Osteocyte (in vitro differentiated cells): ENCODE data around the gene HS3ST4. TPM values are rescaled to one million over a fixed set of nuclear protein-coding genes. Genes with fewer than 3 reads are reported as not detected.

Experiments
- DNase-seq: peaks from one replicate; pipeline ENCODE4 v3.0.0; 2021; ENCODE audit warnings: mixed read lengths; ENCODE audit not compliant: unreplicated experiment; ENCODE audit errors: extremely low spot score
- H3K27ac Mint-ChIP-seq: one replicate; pipeline ENCODE4 v1.8.0; 2021; ENCODE audit warnings: mild to moderate bottlenecking, mixed read lengths; ENCODE audit not compliant: unreplicated experiment
- H3K27me3 Mint-ChIP-seq: one replicate; pipeline ENCODE4 v1.8.0; 2021; ENCODE audit warnings: mixed read lengths; ENCODE audit not compliant: unreplicated experiment
- H3K36me3 Mint-ChIP-seq: one replicate; pipeline ENCODE4 v1.8.0; 2021; ENCODE audit warnings: mixed read lengths; ENCODE audit not compliant: unreplicated experiment
- H3K4me1 Mint-ChIP-seq: one replicate; pipeline ENCODE4 v1.8.0; 2021; ENCODE audit warnings: mixed read lengths; ENCODE audit not compliant: unreplicated experiment
- H3K4me3 Mint-ChIP-seq: one replicate; pipeline ENCODE4 v1.8.0; 2021; ENCODE audit warnings: mild to moderate bottlenecking, moderate library complexity, mixed read lengths; ENCODE audit not compliant: unreplicated experiment
- H3K9me3 Mint-ChIP-seq: one replicate; pipeline ENCODE4 v1.8.0; 2021; ENCODE audit warnings: mixed read lengths; ENCODE audit not compliant: unreplicated experiment
- CTCF ChIP-seq: fragments of 200-600 bp; sonication (generic); IDR thresholded peaks from 2 replicates; pipeline ENCODE4 v1.5.0; 2021; ENCODE audit warnings: antibody characterized with exemption, mild to moderate bottlenecking, moderate library complexity
- total RNA-seq: library from RNA; stranded (reverse); gene quantifications from 2 replicates; pipeline ENCODE4 v1.2.1, GENCODE V29; 2021

HS3ST4 gene
- total RNA-seq, 1 donor from 2014 or later: not detected

GRCh38 chr16:26041952-26042668, 350.4 kb downstream of the HS3ST4 start:
- H3K9me3 Mint-ChIP-seq: peaks cover 19% of the 10 kb centered on the region
- DNase-seq: no peak
- no peaks in the 10 kb centered on the region for H3K36me3 Mint-ChIP-seq
- no peaks in the 10 kb centered on the region for H3K4me1 Mint-ChIP-seq
- no peak overlapping the region for H3K4me3 Mint-ChIP-seq
- H3K27ac Mint-ChIP-seq: no peak overlapping the region
- H3K27me3 Mint-ChIP-seq: no peaks in the 10 kb centered on the region
- no peak for TF ChIP-seq CTCF

GRCh38 chr16:26050472-26050871, 358.7 kb downstream of the HS3ST4 start:
- no peak overlapping the region for H3K27ac Mint-ChIP-seq
- no peaks in the 10 kb centered on the region for H3K27me3 Mint-ChIP-seq
- DNase-seq: no peak
- TF ChIP-seq CTCF: no peak
- no peaks in the 10 kb centered on the region for H3K4me1 Mint-ChIP-seq
- no peak overlapping the region for H3K4me3 Mint-ChIP-seq
- peaks cover 30% of the 10 kb centered on the region for H3K9me3 Mint-ChIP-seq
- no peaks in the 10 kb centered on the region for H3K36me3 Mint-ChIP-seq

- Mint-ChIP-seq H3K27ac (no peak overlapping the region), H3K9me3 (peaks cover 27% of the 10 kb centered on the region), H3K27me3 (no peaks in the 10 kb centered on the region), H3K4me3 (no peak overlapping the region), H3K4me1 (no peaks in the 10 kb centered on the region), H3K36me3 (no peaks in the 10 kb centered on the region)
- no peak for TF ChIP-seq CTCF
- no peak for DNase-seq
These were observed 359.3 kb downstream of the HS3ST4 start for GRCh38 chr16:26051063-26051462.

GRCh38 chr16:26053889-26054288, 362.1 kb downstream of the HS3ST4 start:
- H3K4me3 Mint-ChIP-seq: no peak overlapping the region
- H3K27me3 Mint-ChIP-seq: no peaks in the 10 kb centered on the region
- TF ChIP-seq CTCF: no peak
- H3K36me3 Mint-ChIP-seq: no peaks in the 10 kb centered on the region
- H3K27ac Mint-ChIP-seq: no peak overlapping the region
- peaks cover 26% of the 10 kb centered on the region for H3K9me3 Mint-ChIP-seq
- no peaks in the 10 kb centered on the region for H3K4me1 Mint-ChIP-seq
- DNase-seq: no peak

GRCh38 chr16:26058326-26058725, 366.6 kb downstream of the HS3ST4 start:
- TF ChIP-seq CTCF: no peak
- Mint-ChIP-seq H3K9me3 (peaks cover 30% of the 10 kb centered on the region), H3K4me1 (no peaks in the 10 kb centered on the region), H3K36me3 (no peaks in the 10 kb centered on the region), H3K27me3 (no peaks in the 10 kb centered on the region), H3K27ac (no peak overlapping the region), H3K4me3 (no peak overlapping the region)
- DNase-seq: no peak
